ENCODE results near the gene GRK2. TPM values are rescaled to one million over a fixed set of nuclear protein-coding genes. Genes with fewer than 3 reads are reported as not detected.

Gene GRK2
- total and polyA plus RNA-seq, 2 of the 13 experiments (the other 11 are each of a cell fraction or from before 2014, with no cell fraction given): 31.3 to 42.4 TPM

GRCh38 chr11:67239783-67240575 lies 26.3 kb upstream of the GRK2 start (continued):
- 0 out of 2 replicates have a peak, but pooled peaks have one; percentile 9 for TF ChIP-seq ZNF343 (CRISPR knock-in tag; IDR thresholded peaks at IDR 0.05)
- peak; percentile 90; the same call in 1 of the 2 replicates for TF ChIP-seq ZFP37 (CRISPR knock-in tag; IDR thresholded peaks at IDR 0.05; ENCODE audit: borderline replicate concordance)
- TF ChIP-seq ZNF766 (CRISPR knock-in tag; IDR thresholded peaks at IDR 0.05; ENCODE audit: borderline replicate concordance): peak; percentile 80; the same call in 1 of the 2 replicates
- TF ChIP-seq GPBP1L1 (CRISPR knock-in tag; IDR thresholded peaks at IDR 0.05): no peak
- TF ChIP-seq USF2 (IDR thresholded peaks at IDR 0.05; ENCODE audit: low read depth, low read length): no peak
- no peak for TF ChIP-seq USF2 (CRISPR knock-in tag; IDR thresholded peaks at IDR 0.05; ENCODE audit: borderline replicate concordance)
- no peak for TF ChIP-seq RFX1 (IDR thresholded peaks at IDR 0.05)
- peak; percentile 80 for TF ChIP-seq ZNF280B (CRISPR knock-in tag; IDR thresholded peaks at IDR 0.05; ENCODE audit: borderline replicate concordance)
- no peak for TF ChIP-seq MTF1 (CRISPR knock-in tag; IDR thresholded peaks at IDR 0.05)
- TF ChIP-seq GATAD1 (CRISPR knock-in tag; IDR thresholded peaks at IDR 0.05): peak; percentile 69
- TF ChIP-seq ZBTB21 (CRISPR knock-in tag; IDR thresholded peaks at IDR 0.05): peak; percentile 65
- no peak for TF ChIP-seq SKIL (CRISPR knock-in tag; IDR thresholded peaks at IDR 0.05; ENCODE audit: borderline replicate concordance)
- no peak for TF ChIP-seq ZNF879 (CRISPR knock-in tag; IDR thresholded peaks at IDR 0.05)
- no peak for TF ChIP-seq ZMYM3 (CRISPR knock-in tag; IDR thresholded peaks at IDR 0.05)
- no peak for TF ChIP-seq ZNF713 (CRISPR knock-in tag; IDR thresholded peaks at IDR 0.05)
- no peak for TF ChIP-seq ATAD3A (CRISPR knock-in tag; IDR thresholded peaks at IDR 0.05)
- no peak for TF ChIP-seq TRAFD1 (CRISPR knock-in tag; IDR thresholded peaks at IDR 0.05; ENCODE audit: borderline replicate concordance)
- TF ChIP-seq CEBPG (CRISPR knock-in tag; IDR thresholded peaks at IDR 0.05): peak; percentile 66
- TF ChIP-seq NFE2L2 (IDR thresholded peaks at IDR 0.05; ENCODE audit: low read length): peak; percentile 44; the same call in 1 of the 2 replicates
- no peak for TF ChIP-seq PAF1 (CRISPR knock-in tag; IDR thresholded peaks at IDR 0.05)
- TF ChIP-seq MBD4 (IDR thresholded peaks at IDR 0.05; ENCODE audit: borderline replicate concordance, low read length): no peak
- no peak; the same call in 1 of the 2 replicates for TF ChIP-seq CREBL2 (CRISPR knock-in tag; IDR thresholded peaks at IDR 0.05; ENCODE audit: borderline replicate concordance)

Data from HepG2 (cell line).